ENCODE data around the gene LYPD1.

The LYPD1 gene

DNA sequence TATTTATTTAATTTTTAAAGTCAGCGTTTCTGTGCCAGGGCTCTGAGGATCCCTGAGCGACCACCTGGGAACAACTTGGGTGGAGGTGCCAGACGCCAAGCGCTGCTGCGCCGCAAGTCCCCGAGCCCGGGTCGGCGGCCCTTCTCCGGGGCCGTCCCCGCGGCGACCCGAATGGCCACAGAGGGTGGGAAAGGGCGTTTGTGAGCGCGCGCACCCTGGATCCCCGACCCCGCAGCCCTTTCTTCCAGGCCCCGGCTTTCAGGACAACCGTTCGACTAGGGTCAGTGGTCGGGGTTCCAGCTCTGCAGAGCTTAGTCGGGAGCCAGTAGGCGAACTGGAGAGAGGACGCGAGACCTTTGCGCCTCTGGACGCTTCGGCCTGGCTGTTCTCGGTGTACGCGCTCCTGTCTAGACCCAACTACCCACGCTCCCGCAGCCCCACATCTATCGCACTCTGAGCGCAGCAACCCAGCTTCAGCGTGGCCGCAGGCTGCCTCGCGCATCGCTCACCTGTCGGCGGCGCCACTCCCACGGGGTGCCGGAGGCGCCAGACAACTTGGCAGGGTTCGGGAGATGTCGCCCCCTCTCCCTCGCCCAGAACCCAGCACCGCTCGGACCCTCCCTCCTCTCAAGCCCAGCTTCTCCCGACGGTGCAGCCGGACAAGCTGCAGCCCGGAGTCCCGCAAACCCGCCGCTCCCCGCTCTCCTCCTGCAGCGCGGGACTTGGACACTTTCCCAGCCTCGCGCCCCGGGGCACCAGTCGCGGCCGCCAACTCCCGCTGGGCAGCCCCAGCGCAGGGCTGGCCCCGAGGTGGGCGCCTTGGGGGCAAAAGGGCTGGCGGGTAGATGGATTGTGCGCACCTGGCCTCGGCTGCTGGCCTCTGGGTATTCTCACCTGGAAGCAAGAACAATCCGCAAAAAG lies 758 bp downstream of the LYPD1 start:
- in situ Hi-C loops (cut with MboI; ENCODE audit: low sequenced_read_pairs) = no loop called here

DNA sequence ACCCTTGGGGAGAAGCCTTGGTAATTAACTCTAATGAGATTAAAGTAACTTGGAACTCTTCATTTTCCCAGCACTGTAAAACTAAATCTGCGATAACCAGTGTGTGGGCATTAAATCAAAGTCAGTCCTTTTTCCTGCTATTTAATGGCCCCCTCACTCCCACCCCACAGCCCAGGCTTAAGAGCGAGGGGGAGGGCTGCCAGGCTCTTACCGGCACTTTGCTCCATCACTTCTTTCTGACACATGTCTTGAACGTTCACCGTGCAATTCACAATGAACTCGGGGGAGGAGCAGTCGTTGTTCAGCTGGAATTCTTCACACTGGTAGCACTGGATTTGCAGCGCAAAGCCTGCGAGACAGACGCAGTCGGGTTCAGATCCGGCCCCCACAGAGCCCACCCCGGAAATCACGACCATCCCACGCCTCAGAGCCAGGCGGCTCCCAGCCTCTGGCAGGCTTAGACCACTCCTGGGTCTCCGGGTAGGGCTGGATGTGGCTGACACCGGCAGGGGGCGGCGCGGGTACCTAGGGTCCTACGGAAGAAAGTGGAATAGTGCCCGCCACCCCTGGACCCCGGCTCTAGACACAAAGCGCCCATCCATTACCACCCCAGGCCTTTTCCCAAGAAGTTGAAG lies 1.7 kb downstream of the LYPD1 start:
- in situ Hi-C loops (cut with MboI; ENCODE audit: low sequenced_read_pairs) = no loop called here

DNA sequence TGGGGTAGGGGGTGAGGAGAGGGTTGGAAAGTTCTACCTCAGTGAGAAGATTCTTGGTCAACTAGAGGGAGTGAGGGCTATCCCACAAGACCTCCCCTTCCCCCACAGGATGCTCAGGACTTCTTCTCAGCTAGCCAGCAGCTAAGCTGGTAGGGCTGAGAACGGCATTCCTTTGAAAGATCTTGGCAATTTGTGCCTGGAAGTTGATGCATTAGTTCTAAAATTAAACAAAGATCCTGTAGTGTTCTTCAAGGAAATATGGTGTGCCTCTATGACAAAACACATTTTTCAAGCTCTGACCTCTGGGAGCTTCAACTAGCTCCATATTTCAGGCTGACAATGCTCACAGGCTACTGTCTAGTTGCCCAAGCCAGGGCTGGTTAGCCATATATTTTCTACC lies 2.3 kb downstream of the LYPD1 start:
- in situ Hi-C loops (cut with MboI; ENCODE audit: low sequenced_read_pairs) = no loop called here

DNA sequence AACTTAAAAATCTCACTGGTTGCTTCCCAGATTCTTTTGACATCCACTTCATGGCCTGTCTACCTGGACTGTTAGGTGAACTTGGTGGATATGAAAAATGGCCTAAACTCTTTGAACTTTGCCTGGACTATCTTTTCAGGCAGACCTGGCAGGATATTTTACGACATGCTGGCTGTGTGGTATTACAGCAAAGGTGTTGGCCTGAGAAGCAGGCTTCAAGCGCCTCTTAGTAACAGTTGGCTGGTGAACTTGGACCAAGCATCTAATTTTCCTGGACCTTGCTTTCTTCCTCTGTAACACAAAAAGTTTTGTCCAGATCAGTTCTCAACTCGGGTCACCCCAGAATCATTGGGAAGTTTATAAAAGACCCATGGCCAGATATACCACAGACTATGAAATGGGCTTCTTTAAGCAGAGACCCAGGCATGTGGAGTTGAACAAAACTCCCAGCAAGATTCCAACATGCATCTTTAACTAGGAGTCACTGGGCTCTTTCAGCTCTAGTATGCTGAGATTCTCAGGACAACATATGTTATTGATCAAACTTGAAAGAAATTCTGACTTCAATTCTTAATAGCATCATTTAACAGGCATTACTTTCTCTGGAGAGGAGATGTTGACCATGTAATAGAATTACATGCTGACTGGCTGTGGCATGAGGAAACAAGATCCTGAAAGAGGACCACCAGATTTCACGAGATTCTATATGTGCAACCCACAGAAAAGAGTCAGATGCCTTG lies 4.4 kb downstream of the LYPD1 start:
- in situ Hi-C loops (cut with MboI; ENCODE audit: low sequenced_read_pairs) = no loop called here

DNA sequence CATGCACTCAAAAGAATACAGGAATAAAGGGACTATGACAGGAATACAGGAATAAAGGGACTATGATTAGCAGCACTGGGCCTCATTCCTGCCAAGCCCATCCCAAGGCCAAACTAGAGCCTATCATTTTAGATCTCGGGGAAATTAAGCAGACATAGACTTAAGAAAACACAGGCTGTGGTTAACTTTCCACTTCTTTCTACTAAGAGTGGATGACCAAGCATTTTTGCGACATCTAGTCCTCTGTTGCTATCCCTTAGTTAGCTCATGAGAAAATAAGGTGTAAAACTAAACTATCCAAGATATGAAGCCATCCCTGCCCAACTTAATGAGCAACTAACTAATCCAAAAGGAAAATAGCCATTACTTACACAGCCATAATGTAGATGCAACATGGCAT lies 5.9 kb downstream of the LYPD1 start:
- in situ Hi-C loops (cut with MboI; ENCODE audit: low sequenced_read_pairs) = no loop called here

DNA sequence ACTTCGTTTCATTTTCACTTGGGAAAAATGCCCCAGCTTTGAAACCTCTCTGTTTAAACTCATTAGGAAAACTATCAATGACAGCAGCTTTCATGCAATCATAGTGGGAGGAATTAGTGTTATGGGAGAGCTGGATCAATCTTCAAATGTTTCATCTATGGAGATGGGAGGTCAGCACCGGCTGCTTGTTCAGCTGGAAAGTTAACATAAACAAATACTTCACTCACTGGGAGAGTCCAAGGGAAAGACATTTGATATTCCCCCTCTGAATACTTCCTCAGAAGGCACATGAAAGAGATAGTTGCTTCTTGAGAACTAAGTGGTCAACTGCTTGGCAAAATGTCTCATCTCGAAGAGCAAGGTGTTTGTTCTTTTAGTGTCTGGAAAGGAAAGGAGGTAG lies 7.3 kb downstream of the LYPD1 start:
- in situ Hi-C loops (cut with MboI; ENCODE audit: low sequenced_read_pairs) = no loop called here

DNA sequence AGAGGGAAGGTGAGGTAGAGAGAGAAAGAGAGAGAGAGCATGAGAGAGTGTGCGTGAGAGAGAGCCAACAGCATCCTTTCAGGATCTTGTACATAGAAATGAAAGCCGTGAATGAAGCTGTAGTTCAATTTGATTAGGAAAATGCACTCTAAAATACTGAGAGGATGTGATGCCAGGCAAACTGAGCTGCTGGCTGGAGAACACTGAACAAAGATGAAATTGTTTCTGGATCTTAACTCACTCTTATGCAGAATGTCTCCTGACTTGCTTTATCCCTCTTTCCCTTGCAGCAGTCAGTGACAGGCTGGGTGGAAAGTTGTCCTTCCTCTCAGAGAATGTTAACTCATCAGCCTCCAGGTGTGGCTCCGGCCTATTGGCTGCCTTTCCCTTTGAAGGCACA lies 10.7 kb downstream of the LYPD1 start:
- in situ Hi-C loops (cut with MboI; ENCODE audit: low sequenced_read_pairs) = no loop called here

DNA sequence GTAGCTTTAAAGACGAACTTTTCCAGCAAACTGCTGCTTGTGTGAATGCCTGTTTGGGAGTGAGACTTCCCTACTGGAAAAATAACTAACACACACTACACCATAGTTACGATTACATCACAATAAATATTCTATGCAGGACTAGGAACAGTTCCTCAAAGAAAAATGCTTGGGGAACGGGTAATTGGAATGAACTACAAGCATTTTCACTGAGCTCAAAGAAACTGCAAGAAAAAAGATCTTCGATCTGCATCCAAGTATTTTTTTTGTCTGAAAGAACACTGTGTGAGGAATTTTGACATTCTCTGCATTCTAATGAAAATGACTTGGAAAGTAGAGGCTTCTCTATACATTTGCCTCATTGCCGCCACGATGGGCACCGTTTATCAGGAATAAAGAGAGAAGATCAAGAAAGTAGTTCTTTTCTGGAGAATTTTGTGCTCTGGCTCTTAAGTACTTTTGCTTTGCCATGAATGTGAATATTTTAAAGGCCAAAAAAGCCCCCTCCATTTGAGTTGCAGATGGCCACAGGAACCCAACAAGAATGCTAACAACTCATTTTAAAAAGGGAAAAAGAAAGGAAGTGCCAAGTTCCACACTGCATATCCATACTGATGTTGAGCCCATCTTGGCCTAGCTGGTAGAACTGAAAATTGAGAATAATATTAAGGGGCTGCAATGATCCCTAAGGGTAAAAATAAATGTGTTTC lies 13.6 kb downstream of the LYPD1 start:
- in situ Hi-C loops (cut with MboI; ENCODE audit: low sequenced_read_pairs) = no loop called here

DNA sequence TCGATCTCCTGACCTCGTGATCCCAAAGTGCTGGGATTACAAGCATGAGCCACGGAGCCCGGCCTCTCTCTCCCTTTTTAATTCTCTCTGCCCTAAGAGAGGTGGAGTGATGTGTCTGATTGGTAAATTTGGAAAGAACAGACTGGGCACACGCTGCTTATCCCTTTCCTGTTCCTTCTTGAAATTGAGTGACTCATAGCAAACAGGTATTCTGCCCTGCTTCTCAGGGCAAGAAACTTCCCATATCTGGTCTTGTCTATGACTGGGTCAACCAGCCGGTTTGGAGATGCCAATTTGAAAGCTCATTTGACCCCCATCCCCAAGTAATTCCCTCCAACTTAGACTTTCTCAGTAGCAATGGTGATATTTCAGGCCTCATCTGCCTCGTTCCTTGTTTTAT lies 15.0 kb downstream of the LYPD1 start:
- in situ Hi-C loops (cut with MboI; ENCODE audit: low sequenced_read_pairs) = no loop called here

DNA sequence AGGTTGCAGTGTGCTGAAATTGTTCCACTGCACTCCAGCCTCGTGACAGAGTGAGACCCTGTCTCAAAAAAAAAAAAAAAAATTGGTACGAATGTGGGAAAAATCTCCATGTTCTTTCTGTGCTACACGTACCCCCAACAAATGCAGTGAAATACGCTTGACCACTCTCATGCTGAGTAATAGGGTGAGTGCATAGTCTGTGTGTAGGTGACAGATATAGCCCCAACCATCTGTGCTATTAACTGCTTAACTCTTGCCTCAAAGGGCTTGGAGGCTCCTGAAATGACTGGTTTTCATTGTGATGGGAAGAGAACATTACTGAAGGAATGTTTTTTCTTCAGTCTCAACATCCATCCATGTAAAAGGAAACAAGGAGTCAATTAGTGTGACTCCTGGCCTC lies 15.7 kb downstream of the LYPD1 start:
- in situ Hi-C loops (cut with MboI; ENCODE audit: low sequenced_read_pairs) = no loop called here

DNA sequence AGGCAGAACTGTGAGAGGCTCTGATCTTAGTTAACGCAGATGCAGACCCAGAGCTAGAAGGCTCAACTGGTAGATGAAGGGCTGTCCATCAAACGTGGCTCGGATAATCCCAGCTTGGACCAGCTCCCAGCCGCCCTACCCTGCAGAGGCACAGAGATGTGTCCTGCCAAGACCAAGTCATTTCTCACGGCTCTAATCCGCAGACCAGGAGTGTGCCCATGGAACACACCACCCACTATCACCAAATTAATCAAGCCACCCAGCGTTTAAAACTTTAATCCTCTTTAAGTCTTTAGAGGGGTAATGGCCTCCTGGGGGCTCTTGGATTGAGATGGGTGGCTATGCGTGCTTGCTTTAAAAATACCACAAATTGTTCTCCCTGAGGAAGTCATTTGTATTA lies 17.5 kb downstream of the LYPD1 start:
- in situ Hi-C loops (cut with MboI; ENCODE audit: low sequenced_read_pairs) = no loop called here

DNA sequence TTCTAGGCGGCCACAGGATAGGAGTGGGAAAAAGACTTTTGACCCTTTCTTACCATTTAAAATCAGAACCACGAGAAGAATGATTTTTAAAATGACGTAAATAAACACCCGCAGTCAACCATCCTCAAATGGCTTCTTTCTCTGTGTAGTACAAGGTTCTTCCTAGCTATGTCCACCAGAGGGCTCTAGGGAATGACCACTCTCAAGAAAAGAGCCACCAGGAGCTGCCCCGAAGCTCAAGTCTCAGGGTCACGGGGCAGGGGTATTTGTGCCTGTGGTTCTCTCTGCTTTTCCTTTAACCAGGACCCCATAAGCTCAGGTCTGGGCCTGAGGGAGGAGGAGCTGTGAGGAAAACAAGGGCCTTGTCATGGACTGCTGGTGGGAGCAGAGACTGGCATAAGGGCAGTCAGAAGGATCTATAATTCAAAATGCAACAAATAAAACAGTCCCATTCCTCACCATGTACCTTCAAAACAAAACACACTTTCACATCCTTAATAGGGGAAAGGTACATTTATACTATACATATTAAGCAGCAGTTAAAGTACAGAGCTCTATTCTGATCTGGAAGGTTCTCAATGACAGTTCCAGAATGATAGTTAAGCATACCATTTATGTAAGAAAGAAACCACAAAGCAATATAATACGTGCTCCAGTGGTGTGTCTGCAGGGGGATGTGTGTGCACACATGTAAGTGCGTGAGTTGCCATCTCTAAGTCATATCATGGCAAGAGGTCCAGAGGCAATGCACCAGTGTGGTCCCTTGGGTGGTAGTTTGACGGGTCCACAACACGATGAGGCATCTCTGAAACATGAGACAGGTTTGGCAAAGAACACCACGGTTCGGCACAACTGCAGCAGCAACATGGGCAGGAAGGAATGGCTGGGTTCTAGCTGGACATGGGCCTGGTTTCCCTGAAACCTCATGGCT lies 18.6 kb downstream of the LYPD1 start:
- in situ Hi-C loops (cut with MboI; ENCODE audit: low sequenced_read_pairs) = no loop called here

DNA sequence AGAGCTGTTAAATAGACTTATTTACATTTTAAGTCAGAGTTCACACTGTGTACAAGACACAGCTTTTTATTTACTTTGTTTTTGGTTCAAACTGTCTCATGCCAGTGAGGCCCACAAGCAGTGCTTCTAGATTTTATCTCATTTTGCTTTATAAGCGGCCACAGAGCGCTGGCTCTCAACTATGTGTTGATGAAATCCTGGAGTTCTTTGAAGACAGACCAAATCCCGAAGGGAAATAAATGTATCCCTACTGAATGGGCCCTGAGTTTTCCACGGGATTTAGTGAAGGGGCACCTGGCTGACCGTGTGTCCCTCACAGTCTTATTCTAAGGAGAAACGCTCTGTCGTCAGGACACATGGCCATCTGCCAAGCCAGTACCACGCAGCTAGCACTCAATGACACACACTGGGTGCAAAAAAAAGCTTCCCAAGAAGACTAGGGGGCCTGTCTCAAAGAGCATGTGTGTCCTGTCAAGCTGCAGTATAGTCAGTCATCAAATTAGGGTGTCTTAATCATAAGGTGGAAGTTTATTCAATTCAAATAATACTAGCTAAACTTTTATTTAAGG lies 23.4 kb downstream of the LYPD1 start:
- in situ Hi-C loops (cut with MboI; ENCODE audit: low sequenced_read_pairs) = no loop called here

DNA sequence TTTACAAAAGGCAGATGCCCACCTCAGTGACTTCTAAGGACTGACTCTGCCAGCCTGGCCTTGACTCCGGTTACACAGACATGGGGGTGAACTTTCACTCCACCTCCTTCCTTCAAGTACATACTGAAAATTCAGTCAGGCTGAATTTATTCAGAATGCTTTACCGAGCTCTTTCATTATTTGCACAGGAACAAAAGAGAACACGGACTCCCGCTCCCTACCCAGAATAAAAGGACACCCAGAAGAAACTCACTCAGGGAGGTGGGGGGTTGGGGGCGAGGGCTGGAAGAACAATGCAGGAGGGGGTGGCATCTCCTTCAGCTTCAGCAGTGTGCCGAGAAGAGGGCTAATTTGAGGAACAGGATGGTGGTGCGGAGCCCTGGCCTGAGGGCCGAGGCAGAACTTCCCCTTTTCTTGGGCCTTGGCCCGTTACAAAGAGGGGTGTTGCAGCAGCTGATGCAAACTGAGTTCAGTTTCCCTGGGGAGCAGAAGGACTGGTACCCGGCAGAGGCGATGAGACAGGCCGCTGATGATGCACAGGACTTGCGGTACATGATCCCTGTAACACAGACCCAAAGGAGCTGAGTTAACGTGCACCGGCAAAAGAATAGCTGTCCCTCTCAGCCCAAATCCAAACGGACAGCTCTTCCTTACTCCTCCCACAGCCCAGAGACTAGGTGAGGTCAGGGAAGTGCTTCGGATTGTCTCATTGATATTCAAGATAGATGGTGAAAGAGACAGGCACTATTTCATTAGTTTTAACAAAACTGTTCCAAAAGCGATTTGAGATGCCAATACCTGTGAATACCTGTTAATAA lies 24.1 kb downstream of the LYPD1 start:
- in situ Hi-C loops (cut with MboI; ENCODE audit: low sequenced_read_pairs) = no loop called here

DNA sequence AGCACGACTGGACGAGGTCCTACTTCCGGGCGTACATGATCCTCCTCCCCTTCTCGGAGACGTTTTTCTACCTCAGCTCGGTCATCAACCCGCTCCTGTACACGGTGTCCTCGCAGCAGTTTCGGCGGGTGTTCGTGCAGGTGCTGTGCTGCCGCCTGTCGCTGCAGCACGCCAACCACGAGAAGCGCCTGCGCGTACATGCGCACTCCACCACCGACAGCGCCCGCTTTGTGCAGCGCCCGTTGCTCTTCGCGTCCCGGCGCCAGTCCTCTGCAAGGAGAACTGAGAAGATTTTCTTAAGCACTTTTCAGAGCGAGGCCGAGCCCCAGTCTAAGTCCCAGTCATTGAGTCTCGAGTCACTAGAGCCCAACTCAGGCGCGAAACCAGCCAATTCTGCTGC lies 24.8 kb downstream of the LYPD1 start:
- in situ Hi-C loops (cut with MboI; ENCODE audit: low sequenced_read_pairs) = no loop called here

DNA sequence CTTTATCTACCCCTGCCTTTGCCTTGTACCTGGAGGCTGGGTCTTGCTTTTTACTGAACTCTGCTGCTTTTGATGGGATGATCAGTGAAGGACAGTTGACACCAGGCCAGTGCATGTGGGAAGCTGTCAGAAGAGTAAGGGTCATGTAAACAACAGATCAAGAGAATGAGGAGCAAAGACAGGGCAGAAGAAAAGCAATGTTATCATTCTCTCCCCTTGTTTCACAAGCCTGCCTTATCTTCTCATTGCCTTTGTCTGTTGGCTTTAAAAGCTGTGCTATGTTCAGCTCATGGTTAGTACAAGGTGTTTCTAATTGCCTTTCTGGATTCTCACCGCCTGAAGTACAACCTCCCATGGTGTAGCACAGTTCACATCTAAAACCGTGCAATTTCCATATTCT lies 27.6 kb downstream of the LYPD1 start:
- in situ Hi-C loops (cut with MboI; ENCODE audit: low sequenced_read_pairs) = no loop called here

DNA sequence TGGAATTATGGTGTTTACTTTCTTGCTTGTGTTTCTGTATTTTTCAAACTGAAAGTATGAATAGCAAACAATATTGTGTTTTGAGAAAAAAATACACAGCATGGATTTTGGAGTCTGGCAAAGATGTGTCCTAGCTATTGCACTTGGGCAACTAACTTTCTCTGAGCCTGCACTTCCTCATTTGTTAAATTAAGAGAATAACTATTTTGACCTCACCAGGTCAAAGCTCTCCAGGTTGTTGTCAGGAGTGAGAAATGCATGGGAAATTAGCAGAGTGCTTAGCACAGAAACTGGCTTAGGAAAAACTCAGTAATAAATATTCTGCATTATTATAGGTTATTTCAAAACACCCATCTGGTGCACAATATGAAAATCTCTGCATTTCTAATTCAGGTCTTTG lies 28.2 kb downstream of the LYPD1 start:
- in situ Hi-C loops (cut with MboI; ENCODE audit: low sequenced_read_pairs) = no loop called here

DNA sequence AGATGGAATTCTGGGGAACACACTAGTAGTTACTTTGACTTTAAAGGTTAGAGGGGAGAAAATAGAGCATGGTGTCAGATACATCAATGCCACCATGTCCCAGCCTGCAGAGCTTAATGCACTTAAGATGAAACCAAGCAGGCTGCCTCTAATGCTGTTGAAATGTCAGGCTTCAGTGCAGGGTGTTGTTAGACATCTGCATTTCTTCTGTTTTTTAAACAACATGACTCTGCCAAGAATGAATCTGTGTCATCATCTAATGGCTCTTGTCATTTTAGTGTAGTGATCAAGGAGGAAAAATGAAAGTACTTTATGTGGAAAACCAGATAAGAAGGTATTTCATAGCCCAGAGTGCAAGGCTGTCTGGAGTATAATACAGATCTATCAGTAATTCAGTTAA lies 29.9 kb downstream of the LYPD1 start:
- in situ Hi-C loops (cut with MboI; ENCODE audit: low sequenced_read_pairs) = no loop called here
